ENCODE data around the gene MICAL2.

MICAL2 gene

DNA sequence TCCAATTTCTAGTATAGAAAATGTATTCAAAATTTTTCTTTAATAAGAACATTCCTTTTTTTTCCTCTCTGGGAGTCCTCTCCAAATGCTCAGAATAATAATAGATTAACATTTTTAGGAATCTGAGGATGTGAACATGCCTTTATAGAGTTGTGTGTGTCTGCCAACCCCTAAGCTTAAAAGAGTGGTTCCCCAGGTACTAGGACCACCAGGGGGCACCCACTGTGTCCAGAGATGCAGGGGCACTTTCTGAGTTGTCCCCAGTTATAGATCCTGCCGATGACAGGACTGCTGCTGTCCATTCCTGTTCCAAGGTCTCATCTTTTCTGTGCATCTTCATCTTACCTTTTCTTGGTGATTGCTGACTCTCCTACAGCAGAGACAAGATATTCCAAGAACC lies 27.0 kb upstream of the MICAL2 start:
- no peak overlapping the region for H3K4me3 ChIP-seq (ENCODE audit: low read depth in 1 of 2, low read length in 2 of 2)
- H3K27ac ChIP-seq (ENCODE audit: low read depth, low read length), result no peak overlapping the region
- H3K36me3 ChIP-seq (ENCODE audit: insufficient read depth, low read length), result no peaks in the 10 kb centered on the region
- H3K27me3 ChIP-seq (ENCODE audit: control insufficient read depth in 1 of 2, insufficient read depth in 2 of 2, low read length in 2 of 2), result no peaks in the 10 kb centered on the region
- H3K4me1 ChIP-seq (ENCODE audit: insufficient read depth, low read length), result peaks cover 38% of the 10 kb centered on the region
- H3K9me3 ChIP-seq (ENCODE audit: low read length), result no peaks in the 10 kb centered on the region
- no peak overlapping the region for H3K9ac ChIP-seq (ENCODE audit: low read length)

DNA sequence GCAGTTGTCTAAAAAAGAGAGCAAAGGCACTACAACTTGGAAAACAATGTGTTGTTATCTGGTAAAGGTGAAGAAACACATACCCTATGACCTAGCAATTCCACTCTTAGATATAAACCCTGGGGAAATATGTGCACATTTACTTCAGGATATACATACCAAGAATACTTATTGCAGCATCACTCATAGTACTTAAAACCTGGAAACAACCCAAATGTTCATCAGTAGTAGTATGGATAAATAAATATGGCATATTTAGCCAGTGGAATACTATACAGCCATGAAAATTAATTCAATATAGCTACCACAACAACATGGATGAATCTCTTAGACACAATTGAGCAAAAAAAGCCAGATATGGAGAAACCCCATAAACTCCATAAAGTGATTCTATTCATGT lies 26.1 kb upstream of the MICAL2 start:
- H3K27ac ChIP-seq (ENCODE audit: low read depth, low read length), result no peak overlapping the region
- no peaks in the 10 kb centered on the region for H3K27me3 ChIP-seq (ENCODE audit: control insufficient read depth in 1 of 2, insufficient read depth in 2 of 2, low read length in 2 of 2)
- no peaks in the 10 kb centered on the region for H3K9me3 ChIP-seq (ENCODE audit: low read length)
- no peak overlapping the region for H3K9ac ChIP-seq (ENCODE audit: low read length)
- no peak overlapping the region for H3K4me3 ChIP-seq (ENCODE audit: low read depth in 1 of 2, low read length in 2 of 2)
- peaks cover 38% of the 10 kb centered on the region for H3K4me1 ChIP-seq (ENCODE audit: insufficient read depth, low read length)
- H3K36me3 ChIP-seq (ENCODE audit: insufficient read depth, low read length), result no peaks in the 10 kb centered on the region

GRCh38 chr11:12085371-12086251 lies 24.8 kb upstream of the MICAL2 start:
- no peak overlapping the region for H3K9ac ChIP-seq (ENCODE audit: low read length)
- H3K4me1 ChIP-seq (ENCODE audit: insufficient read depth, low read length), result peaks cover 31% of the 10 kb centered on the region

DNA sequence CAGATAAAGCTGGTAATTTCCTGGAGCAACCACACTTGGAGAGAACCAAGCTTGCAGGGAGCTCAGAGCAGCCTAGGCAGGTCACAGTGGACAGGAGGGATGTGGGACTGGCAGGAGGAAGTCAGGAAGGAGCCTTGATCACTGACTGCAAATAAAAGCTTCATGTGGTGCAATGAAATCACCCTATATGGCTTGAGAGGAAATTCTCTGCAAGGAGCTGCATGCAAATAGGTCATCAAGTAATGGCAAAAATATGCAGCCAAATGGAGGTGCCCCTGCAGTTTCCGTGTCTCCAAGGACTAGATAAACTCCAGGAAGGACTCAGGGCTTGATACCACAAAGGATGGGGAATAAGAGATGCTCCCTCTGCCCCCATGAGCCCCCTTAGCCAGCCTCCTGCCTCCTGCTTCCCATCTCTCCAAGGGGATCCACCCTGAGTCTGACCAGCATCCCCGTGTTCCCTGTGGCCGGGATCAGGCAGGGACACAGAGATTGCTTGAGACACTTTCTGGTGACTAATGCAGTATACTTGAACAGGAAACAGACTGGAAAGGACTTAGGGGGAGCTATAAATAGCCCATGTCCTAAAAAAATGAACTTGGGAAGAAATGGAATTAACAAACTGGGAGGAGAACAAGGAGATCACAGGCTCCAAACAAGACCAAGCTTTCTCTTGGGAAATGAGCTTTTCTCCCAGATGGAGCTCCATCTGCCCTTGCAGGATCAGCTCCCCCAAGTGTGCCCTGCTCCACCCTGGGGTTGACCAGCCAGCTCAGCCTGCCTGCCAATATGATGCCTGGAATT lies 23.9 kb upstream of the MICAL2 start:
- H3K4me3 ChIP-seq (ENCODE audit: low read depth in 1 of 2, low read length in 2 of 2), result peak overlapping the region in 1 of 2 donors; percentile 6
- H3K27ac ChIP-seq (ENCODE audit: low read depth, low read length), result peak overlapping the region; percentile 81
- peaks cover 31% of the 10 kb centered on the region for H3K4me1 ChIP-seq (ENCODE audit: insufficient read depth, low read length)

More at GRCh38 chr11:12085371-12086251, 24.8 kb upstream of the MICAL2 start:
- H3K4me3 ChIP-seq (ENCODE audit: low read depth in 1 of 2, low read length in 2 of 2), result no peak overlapping the region
- no peaks in the 10 kb centered on the region for H3K27me3 ChIP-seq (ENCODE audit: control insufficient read depth in 1 of 2, insufficient read depth in 2 of 2, low read length in 2 of 2)
- peak overlapping the region; percentile 81 for H3K27ac ChIP-seq (ENCODE audit: low read depth, low read length)
- no peaks in the 10 kb centered on the region for H3K9me3 ChIP-seq (ENCODE audit: low read length)
- H3K36me3 ChIP-seq (ENCODE audit: insufficient read depth, low read length), result no peaks in the 10 kb centered on the region

GRCh38 chr11:12087075-12088004 lies 23.1 kb upstream of the MICAL2 start:
- H3K27me3 ChIP-seq (ENCODE audit: control insufficient read depth in 1 of 2, insufficient read depth in 2 of 2, low read length in 2 of 2), result no peaks in the 10 kb centered on the region
- peak overlapping the region in 1 of 2 donors; percentile 6 for H3K4me3 ChIP-seq (ENCODE audit: low read depth in 1 of 2, low read length in 2 of 2)
- H3K27ac ChIP-seq (ENCODE audit: low read depth, low read length), result peak overlapping the region; percentile 81
- no peak overlapping the region for H3K9ac ChIP-seq (ENCODE audit: low read length)
- H3K36me3 ChIP-seq (ENCODE audit: insufficient read depth, low read length), result no peaks in the 10 kb centered on the region
- no peaks in the 10 kb centered on the region for H3K9me3 ChIP-seq (ENCODE audit: low read length)
- H3K4me1 ChIP-seq (ENCODE audit: insufficient read depth, low read length), result peaks cover 31% of the 10 kb centered on the region

More for the DNA sequence above, 23.9 kb upstream of the MICAL2 start:
- H3K9ac ChIP-seq (ENCODE audit: low read length), result no peak overlapping the region
- H3K36me3 ChIP-seq (ENCODE audit: insufficient read depth, low read length), result no peaks in the 10 kb centered on the region
- no peaks in the 10 kb centered on the region for H3K9me3 ChIP-seq (ENCODE audit: low read length)
- no peaks in the 10 kb centered on the region for H3K27me3 ChIP-seq (ENCODE audit: control insufficient read depth in 1 of 2, insufficient read depth in 2 of 2, low read length in 2 of 2)

- no peaks in the 10 kb centered on the region for H3K9me3 ChIP-seq (ENCODE audit: low read length)
- no peaks in the 10 kb centered on the region for H3K27me3 ChIP-seq (ENCODE audit: control insufficient read depth in 1 of 2, insufficient read depth in 2 of 2, low read length in 2 of 2)
- peaks cover 38% of the 10 kb centered on the region for H3K4me1 ChIP-seq (ENCODE audit: insufficient read depth, low read length)
- H3K36me3 ChIP-seq (ENCODE audit: insufficient read depth, low read length), result no peaks in the 10 kb centered on the region
- no peak overlapping the region for H3K27ac ChIP-seq (ENCODE audit: low read depth, low read length)
- H3K9ac ChIP-seq (ENCODE audit: low read length), result no peak overlapping the region
- H3K4me3 ChIP-seq (ENCODE audit: low read depth in 1 of 2, low read length in 2 of 2), result no peak overlapping the region
Measured at GRCh38 chr11:12088047-12088481, 22.3 kb upstream of the MICAL2 start.

DNA sequence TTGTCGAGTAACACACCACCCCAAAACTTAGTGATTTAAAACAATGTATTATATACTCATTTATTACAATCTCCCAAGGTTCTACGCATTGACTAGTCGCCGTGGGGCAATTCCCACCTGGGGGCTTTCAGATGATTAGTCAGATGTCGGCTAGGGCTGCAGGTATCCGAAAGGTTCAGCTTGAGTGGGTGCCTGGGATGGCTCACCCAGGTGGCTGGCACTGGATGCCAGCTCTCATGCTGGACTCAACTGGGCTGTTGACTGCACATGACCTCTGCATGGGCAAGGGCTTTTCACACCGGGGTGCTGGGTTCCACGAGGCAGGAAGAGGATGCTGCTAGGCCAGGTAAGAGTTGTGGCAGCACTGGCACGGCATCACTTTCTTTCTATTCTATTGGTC lies 21.9 kb upstream of the MICAL2 start:
- Histone ChIP-seq H3K9me3 (ENCODE audit: low read length) (no peaks in the 10 kb centered on the region), H3K27ac (ENCODE audit: low read depth, low read length) (no peak overlapping the region), H3K4me1 (ENCODE audit: insufficient read depth, low read length) (peaks cover 39% of the 10 kb centered on the region), H3K4me3 (ENCODE audit: low read depth in 1 of 2, low read length in 2 of 2) (no peak overlapping the region), H3K27me3 (ENCODE audit: control insufficient read depth in 1 of 2, insufficient read depth in 2 of 2, low read length in 2 of 2) (no peaks in the 10 kb centered on the region), H3K9ac (ENCODE audit: low read length) (no peak overlapping the region), H3K36me3 (ENCODE audit: insufficient read depth, low read length) (no peaks in the 10 kb centered on the region)

- H3K9ac ChIP-seq (ENCODE audit: low read length), result no peak overlapping the region
- H3K9me3 ChIP-seq (ENCODE audit: low read length), result no peaks in the 10 kb centered on the region
- H3K27me3 ChIP-seq (ENCODE audit: control insufficient read depth in 1 of 2, insufficient read depth in 2 of 2, low read length in 2 of 2), result no peaks in the 10 kb centered on the region
- no peaks in the 10 kb centered on the region for H3K36me3 ChIP-seq (ENCODE audit: insufficient read depth, low read length)
- no peak overlapping the region for H3K4me3 ChIP-seq (ENCODE audit: low read depth in 1 of 2, low read length in 2 of 2)
- H3K27ac ChIP-seq (ENCODE audit: low read depth, low read length), result no peak overlapping the region
- peaks cover 39% of the 10 kb centered on the region for H3K4me1 ChIP-seq (ENCODE audit: insufficient read depth, low read length)
Measured at GRCh38 chr11:12089041-12089440, 21.3 kb upstream of the MICAL2 start.

DNA sequence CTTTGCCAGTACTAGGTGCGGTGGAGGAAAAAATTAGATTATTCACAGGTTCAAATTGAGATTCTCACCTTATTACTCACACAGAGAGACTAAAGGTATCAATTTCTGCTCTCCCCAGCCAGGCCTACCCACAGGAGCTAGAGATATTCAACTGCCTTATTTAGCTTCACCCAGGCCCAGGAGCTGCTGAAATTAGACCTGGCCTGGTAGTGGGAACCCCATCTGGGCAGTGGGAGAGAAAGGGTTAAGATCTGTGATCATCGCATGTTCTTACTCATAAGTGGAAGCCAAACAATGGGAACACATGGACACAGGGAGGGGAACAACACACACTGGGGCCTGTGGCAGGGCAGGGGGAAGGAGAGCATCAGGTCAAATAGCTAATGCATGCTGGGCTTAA lies 20.9 kb upstream of the MICAL2 start:
- Histone ChIP-seq H3K36me3 (ENCODE audit: insufficient read depth, low read length) (no peaks in the 10 kb centered on the region), H3K4me3 (ENCODE audit: low read depth in 1 of 2, low read length in 2 of 2) (no peak overlapping the region), H3K9ac (ENCODE audit: low read length) (no peak overlapping the region), H3K27me3 (ENCODE audit: control insufficient read depth in 1 of 2, insufficient read depth in 2 of 2, low read length in 2 of 2) (no peaks in the 10 kb centered on the region), H3K4me1 (ENCODE audit: insufficient read depth, low read length) (peaks cover 39% of the 10 kb centered on the region), H3K27ac (ENCODE audit: low read depth, low read length) (no peak overlapping the region), H3K9me3 (ENCODE audit: low read length) (no peaks in the 10 kb centered on the region)

DNA sequence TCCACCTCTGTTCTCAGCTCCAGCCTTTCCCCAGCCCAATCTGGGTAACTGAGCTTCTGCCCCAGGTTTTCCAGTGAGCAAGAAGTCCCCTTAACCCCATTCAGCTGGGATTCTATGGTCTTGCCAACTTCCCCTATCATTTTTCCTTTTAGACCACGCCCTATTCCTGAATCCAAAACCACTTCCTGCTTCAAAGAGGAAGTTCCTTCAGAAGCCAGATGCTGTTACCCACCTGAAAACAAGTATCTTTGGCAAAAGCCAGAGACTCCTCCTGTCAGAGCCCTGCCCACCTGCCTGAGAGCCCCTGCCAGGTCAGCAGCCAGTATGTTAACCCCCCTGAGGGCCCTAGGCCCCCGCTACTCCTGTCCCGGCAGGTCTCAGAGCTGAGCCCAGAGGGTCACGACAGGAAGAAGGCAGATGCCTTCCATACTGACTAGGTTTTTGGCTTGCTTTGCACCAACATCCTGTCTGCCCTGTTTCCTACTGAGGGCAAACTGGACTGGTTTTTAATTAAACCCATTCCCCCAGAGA lies 20.3 kb upstream of the MICAL2 start:
- no peak overlapping the region for H3K9ac ChIP-seq (ENCODE audit: low read length)
- H3K4me1 ChIP-seq (ENCODE audit: insufficient read depth, low read length), result peaks cover 38% of the 10 kb centered on the region

More for the DNA sequence above, 20.3 kb upstream of the MICAL2 start:
- no peaks in the 10 kb centered on the region for H3K9me3 ChIP-seq (ENCODE audit: low read length)
- no peaks in the 10 kb centered on the region for H3K27me3 ChIP-seq (ENCODE audit: control insufficient read depth in 1 of 2, insufficient read depth in 2 of 2, low read length in 2 of 2)
- H3K36me3 ChIP-seq (ENCODE audit: insufficient read depth, low read length), result no peaks in the 10 kb centered on the region
- H3K4me3 ChIP-seq (ENCODE audit: low read depth in 1 of 2, low read length in 2 of 2), result no peak overlapping the region
- no peak overlapping the region for H3K27ac ChIP-seq (ENCODE audit: low read depth, low read length)

All from muscle layer of colon (tissue), 2 donors.